Panc1 (cell line): Measurements from ENCODE around the gene INPP1.

ENCODE experiments used
- CTCF ChIP-seq: fragments of 450-650 bp; IDR thresholded peaks from 2 replicates; pipeline ENCODE4 v1.5.1; 2017; ENCODE audit warnings: mild to moderate bottlenecking
- POLR2AphosphoS5 ChIP-seq: IDR thresholded peaks from 2 replicates; pipeline ENCODE4 v1.6.1; 2012; ENCODE audit warnings: mild to moderate bottlenecking, low read depth, low read length, moderate library complexity

- TF ChIP-seq CTCF (no peak), POLR2AphosphoS5 (no peak)
Observed at GRCh38 chr2:190343089-190343535, 277 bp upstream of the INPP1 start.
